GM19193 (cell line): ENCODE measurements around the gene CIAO3.

Experiments used
- POLR2A ChIP-seq: IDR thresholded peaks from 4 replicates; pipeline ENCODE4 v1.6.1; 2011; ENCODE audit not compliant: insufficient read depth, insufficient read length; ENCODE audit errors: extremely low read depth

CIAO3 gene

GRCh38 chr16:756428-756827 is 15.6 kb upstream of the CIAO3 start:
- no peak for TF ChIP-seq POLR2A

GRCh38 chr16:754656-755055 is 13.9 kb upstream of the CIAO3 start:
- no peak for TF ChIP-seq POLR2A

GRCh38 chr16:752007-752312 is 11.2 kb upstream of the CIAO3 start:
- no peak for TF ChIP-seq POLR2A

- TF ChIP-seq POLR2A: no peak
Observed at GRCh38 chr16:751152-752006, 10.6 kb upstream of the CIAO3 start.

GRCh38 chr16:750485-750884 is 9.7 kb upstream of the CIAO3 start:
- TF ChIP-seq POLR2A: no peak

GRCh38 chr16:749010-749409 is 8.2 kb upstream of the CIAO3 start:
- TF ChIP-seq POLR2A: no peak

GRCh38 chr16:747978-748746 is 7.4 kb upstream of the CIAO3 start:
- TF ChIP-seq POLR2A: no peak

GRCh38 chr16:746637-747036 is 5.8 kb upstream of the CIAO3 start:
- no peak for TF ChIP-seq POLR2A

GRCh38 chr16:745739-746138 is 4.9 kb upstream of the CIAO3 start:
- no peak for TF ChIP-seq POLR2A

- TF ChIP-seq POLR2A: no peak
Observed at GRCh38 chr16:743794-744500, 3.1 kb upstream of the CIAO3 start.

GRCh38 chr16:741986-742629 is 1.3 kb upstream of the CIAO3 start:
- TF ChIP-seq POLR2A: no peak

- TF ChIP-seq POLR2A: no peak
Observed at GRCh38 chr16:740459-740763, 386 bp downstream of the CIAO3 start.

- no peak for TF ChIP-seq POLR2A
Observed at GRCh38 chr16:739560-740458, 988 bp downstream of the CIAO3 start.

GRCh38 chr16:736936-737481 is 3.8 kb downstream of the CIAO3 start:
- TF ChIP-seq POLR2A: no peak
